Mucosa of gallbladder (tissue), 1 donor: ENCODE results near the gene TCF19. TPM values are rescaled to one million over a fixed set of nuclear protein-coding genes. Genes with fewer than 3 reads are reported as not detected.

Experiments
- DNase-seq: peaks from one replicate; pipeline ENCODE4 v3.0.0-alpha.2; 2020; ENCODE audit warnings: low spot score
- total RNA-seq: library from RNA; stranded (reverse); gene quantifications from one replicate; pipeline ENCODE4 v1.2.1, GENCODE V29; 2021
- donor health status: DM: no; HTN: no; CAD: no.

The TCF19 gene
- total RNA-seq, 1 donor from 2014 or later: 4.8 TPM

DNA sequence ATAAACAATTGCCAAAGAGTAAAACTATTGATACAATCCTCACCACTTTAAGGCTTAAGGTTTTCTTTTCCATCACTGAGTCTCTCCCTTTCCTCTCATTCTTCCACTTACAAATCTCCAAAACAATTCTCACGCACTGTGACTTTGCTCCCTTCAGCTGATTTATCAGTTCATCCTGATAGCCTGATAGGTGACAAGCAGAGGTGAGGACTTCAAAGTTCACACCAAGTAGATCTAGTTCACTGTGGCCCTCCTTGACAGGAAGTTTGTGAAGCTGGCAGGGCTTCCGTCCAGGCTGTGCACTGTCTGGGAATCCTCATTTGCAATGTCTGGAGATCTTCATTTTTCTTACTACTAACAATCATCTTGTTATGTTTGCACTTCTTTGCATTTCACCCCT lies 47.2 kb downstream of the TCF19 start:
- DNase-seq: no peak

DNA sequence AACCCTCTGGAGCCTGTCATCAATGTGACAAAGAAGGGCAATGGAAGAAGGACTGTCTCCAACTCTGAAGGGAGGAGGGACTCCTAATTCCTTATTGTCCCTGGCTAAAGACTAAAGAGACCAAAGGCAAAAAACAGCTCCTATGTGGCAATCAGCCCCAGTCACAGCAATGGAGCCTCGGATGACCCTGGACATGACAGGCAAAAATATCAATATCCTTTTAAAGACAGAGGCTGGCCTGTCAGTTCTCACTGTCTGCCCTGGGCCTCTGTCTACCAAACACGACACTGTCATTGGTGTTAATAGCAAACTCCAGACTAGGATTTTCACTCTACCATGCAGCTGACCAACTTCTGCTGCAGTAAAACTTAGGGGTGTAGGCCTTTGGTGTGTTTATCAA lies 50.1 kb downstream of the TCF19 start:
- DNase-seq: no peak

DNA sequence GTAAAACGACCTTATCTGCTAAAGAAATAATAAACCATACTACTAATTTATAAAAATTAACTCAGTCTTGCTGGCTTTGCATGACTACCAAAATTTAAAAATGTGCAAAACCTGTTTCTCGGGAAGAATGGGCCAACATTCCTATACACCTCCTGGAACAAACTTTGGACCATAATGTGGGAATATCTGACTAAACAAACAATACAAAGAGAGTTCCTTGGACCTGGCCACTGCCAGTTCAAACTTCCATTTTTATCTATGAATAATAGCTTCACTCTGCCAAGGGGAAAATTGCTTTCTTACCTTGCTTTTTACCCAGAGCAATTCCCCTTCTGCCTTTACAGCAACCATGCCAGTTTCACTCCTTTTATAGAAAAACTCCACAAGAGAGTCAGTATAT lies 50.7 kb downstream of the TCF19 start:
- no peak for DNase-seq

DNA sequence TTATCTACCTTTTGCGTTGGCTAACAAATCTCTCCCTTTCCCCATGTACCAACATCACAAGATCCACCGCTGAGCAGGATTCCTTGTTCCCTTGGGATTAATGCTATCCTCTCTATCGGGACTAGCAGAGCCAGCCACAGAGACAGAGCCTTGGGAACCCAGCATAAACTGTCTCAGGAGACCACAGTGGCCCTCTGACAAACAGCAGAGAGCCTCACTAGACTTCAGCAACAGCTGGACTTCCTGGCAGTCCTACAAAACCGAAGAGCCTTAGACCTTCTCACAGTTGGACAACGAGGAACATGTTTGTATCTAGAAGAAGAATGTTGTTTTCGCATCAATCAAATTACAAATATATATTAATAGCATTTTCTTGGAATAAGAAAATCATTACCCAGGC lies 51.7 kb downstream of the TCF19 start:
- DNase-seq: no peak

DNA sequence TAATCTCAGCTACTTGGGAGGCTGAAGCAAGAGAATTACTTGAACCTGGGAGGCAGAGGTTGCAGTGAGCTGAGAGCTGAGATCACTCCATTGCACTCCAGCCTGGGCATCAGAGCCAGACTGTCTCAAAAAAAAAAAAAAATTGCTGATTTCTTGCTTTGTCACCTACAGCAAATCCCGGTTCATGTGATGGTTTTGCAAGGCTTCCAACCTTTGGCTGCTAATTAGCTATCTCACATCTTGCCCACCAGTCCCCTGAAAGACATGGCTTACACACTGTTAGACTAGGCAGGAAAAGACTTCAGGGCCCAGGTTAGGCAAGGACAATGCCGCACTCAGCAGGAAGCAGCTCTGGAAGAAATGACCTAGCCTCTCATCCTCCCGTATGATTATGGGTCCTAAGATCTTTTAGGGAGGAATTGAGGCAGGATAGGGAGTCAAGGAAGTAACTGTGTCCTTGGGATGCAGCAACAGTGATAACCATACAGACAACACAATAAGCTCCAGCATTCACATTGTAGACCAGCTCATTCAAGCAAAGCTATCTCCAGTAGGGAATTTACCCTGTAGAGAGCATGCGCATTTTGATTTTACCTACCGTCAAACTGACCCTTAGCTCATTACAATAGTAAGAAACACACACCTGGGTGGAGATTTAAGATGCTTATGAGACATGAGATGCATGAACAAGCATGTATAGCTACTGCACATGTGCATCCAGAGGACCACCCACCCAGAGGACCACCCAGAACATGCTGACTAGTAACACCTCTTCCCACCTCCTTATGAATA lies 52.5 kb downstream of the TCF19 start:
- DNase-seq: no peak

Other genes starting within 250 kb of the TCF19 start
- gene VARS2, start 244.4 kb upstream of the TCF19 start, total RNA-seq: 61.4 TPM
- 149 TPM for gene SFTA2, start 226.4 kb upstream of the TCF19 start, total RNA-seq
- 93.5 TPM for gene MUCL3, start 217.6 kb upstream of the TCF19 start, total RNA-seq
- gene MUC21, start 174.9 kb upstream of the TCF19 start, total RNA-seq: 7.1 TPM
- gene MUC22, start 148.1 kb upstream of the TCF19 start, total RNA-seq: not detected
- not detected for gene C6orf15, start 46.0 kb upstream of the TCF19 start, total RNA-seq
- 11.0 TPM for gene PSORS1C1, start 43.8 kb upstream of the TCF19 start, total RNA-seq
- 0.17 TPM for gene CDSN, start 38.1 kb upstream of the TCF19 start, total RNA-seq
- gene PSORS1C2, start 19.5 kb upstream of the TCF19 start, total RNA-seq: not detected
- gene CCHCR1, start 787 bp upstream of the TCF19 start, total RNA-seq: 28.8 TPM
- 9.7 TPM for gene POU5F1, start 12.1 kb downstream of the TCF19 start, total RNA-seq
- gene HLA-C, start 113.5 kb downstream of the TCF19 start, total RNA-seq: 601 TPM
- 1,432 TPM for gene HLA-B, start 198.6 kb downstream of the TCF19 start, total RNA-seq
- gene MICA, start 245.0 kb downstream of the TCF19 start, total RNA-seq: 31.7 TPM